ENCODE data around the gene GINS2.

The GINS2 gene

DNA sequence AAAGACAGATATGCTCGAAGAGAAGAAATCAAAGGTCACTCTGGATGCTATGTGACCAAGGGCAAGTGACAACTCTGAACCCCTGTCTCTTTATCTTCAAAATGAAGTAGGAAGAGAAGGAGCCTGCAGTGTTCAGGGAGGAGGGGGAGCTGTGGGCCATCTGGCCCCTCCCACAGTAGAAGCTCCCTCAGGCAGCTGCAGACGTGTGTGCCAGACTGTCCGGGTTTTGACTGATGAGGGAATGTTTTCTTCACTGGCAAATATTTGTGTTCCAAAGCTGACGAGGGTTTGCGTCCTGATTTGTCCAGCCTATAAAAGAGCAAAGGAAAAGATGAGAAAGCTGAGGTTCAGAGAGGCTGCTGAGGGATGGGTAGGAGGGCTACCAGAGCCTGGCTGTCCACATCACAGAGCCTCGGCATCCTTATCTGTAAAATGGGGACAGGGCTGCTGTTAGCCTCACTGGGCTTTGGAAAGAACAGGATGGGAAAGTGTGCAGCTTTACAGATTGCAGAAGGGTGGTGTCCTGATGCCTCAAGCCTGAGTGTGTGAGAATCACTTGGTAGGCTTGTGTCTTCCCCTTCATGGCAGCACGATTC, 1.8 kb upstream of the GINS2 start:
- DNase-seq = no peak
- TF ChIP-seq GATA1 (IDR thresholded peaks at IDR 0.05; ENCODE audit: low read depth, low read length) (no peak), POLR2A (IDR thresholded peaks at IDR 0.05; ENCODE audit: low read length) (no peak)

DNA sequence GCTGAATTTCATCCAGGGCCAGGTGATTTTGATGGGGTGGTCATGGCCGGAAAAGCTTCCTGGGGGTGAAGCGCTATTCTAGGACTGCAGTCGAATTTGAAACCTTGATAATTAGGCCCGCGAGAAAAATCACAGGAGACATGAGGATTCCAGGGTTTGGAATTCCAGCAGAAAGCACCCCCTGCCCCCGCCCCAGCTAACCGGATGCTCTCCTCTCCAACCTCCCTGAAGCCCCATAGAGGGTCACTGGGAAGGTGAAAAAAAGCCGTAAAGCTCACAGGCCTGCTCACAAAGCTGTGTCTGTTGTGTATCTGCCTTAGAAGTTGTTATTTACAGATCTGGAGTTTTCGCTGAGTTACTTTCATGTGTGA, 1.2 kb upstream of the GINS2 start:
- DNase-seq = no peak
- TF ChIP-seq GATA1 (IDR thresholded peaks at IDR 0.05; ENCODE audit: low read depth, low read length) = no peak
- TF ChIP-seq POLR2A (IDR thresholded peaks at IDR 0.05; ENCODE audit: low read length) = no peak

DNA sequence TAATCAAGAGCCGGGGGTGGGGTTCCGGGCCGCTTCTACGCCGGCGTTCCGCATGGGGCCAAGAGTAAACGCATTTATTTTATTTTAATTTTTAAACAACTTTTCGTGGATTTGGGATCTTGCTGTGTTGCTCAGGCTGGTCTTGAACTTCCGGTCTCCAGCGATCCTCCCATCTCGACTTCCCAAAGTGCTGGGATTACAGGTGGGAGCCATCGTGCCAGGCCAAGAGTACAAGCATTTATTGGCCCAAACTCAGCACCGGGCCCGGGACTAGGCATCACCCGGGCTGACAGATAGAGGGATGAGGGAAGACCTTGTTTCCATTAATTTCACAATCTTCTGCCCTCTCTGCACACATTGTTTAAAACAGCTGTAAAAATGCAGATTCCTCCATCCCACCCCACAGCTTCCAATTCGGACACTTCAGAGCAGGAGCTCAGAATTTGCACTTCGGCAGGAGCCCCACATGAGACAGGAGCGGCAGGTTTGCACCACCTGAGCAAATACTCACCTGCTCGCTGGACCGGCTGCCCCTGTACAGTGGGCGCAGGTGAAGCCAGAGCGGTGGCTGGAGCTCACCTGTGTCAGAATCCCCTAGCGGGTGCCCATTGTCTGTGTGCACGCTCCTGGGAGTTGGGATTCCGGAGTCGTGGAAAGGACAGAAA, 663 bp upstream of the GINS2 start:
- no peak for DNase-seq
- TF ChIP-seq POLR2A (IDR thresholded peaks at IDR 0.05; ENCODE audit: low read length) = no peak
- no peak for TF ChIP-seq GATA1 (IDR thresholded peaks at IDR 0.05; ENCODE audit: low read depth, low read length)

DNA sequence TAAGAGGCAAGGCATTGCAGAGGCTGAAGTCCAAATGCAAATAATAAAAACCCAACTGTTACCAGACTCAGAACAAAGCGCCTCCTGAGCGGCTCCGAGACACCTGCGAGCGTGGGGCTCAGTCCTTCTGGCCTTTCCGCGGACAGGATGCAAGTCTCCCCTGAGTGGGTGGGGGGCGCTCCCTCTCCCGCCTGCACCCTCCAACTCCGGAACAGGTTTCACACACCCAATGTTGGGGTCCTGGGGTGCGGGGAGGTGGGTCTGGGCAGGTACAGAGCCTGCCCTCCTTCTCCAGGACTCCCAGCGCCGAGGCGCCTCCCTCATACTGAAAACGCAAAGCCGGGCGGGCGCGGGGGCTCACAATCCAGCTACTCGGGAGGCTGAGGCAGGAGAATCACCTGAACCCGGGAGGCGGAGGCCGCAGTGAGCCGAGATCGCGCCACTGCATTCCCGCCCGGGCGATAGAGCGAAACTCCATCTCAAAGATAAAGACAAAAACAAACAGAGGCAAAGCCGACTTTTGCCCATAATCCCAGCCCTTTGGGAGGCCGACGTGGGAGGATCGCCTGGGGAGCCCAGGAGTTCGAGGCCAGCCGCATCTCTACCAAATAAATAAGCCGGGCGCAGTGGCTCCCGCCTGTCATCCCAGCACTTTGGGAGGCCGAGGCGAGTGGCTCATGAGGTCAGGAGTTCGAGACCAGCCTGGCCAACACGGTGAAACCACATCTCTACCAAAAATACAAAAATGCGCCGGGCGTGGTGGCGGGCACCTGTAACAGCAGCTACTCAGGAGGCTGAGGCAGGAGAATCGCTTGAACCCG, 893 bp downstream of the GINS2 start:
- TF ChIP-seq POLR2A (IDR thresholded peaks at IDR 0.05; ENCODE audit: low read length) (no peak), GATA1 (IDR thresholded peaks at IDR 0.05; ENCODE audit: low read depth, low read length) (no peak)
- peak; percentile 44 to 45 for DNase-seq

DNA sequence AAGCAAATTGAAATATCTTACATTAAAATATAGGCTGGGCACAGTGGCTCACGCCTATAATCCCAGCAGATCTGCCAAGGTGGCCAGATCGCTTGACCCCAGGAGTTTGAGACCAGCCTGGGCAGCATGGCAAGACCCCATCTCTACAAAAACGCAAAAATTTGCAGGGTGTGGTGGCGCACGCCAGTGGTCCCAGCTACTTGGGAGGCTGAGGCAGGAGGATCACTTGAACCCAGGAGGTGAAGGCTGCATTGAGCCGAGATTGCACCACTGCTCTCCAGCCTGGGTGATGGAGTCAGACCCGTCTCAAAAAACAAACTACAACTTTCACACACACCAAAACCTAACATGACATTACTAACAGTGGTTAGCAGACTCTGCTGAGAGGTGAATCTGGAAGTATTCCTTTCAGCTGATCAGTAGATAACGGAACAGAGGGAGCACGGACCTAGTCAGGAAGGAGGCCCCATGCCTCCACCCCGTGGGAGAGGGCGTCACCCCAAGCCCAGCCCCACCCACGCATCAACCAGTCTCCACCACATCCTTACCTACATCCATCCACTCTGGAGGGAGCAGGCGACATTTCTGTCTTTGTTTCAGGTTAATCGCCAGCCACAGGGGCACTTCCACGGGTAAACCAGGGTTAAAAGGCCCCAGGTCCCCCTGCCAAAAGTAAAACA, 1.7 kb downstream of the GINS2 start:
- TF ChIP-seq GATA1 (IDR thresholded peaks at IDR 0.05; ENCODE audit: low read depth, low read length) (no peak), POLR2A (IDR thresholded peaks at IDR 0.05; ENCODE audit: low read length) (no peak)

DNA sequence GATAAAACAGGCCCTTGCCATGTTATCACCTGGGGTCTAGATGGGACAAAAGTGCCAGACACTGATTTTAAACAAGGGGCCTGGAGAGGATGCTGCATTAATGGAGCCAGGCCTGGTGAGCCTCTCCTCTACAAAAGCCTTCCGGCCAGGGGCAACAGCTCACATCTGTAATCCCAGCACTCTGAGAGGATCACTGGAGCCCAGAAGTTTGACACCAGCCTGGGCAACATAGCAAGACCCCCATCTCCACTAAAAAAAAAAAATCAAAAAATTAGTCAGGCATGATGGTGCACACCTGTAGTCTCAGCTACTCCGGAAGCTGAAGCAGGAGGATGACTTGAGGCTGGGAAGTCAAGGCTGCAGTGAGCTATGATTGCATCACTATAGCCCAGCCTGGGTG, 3.5 kb downstream of the GINS2 start:
- no peak for DNase-seq
- TF ChIP-seq GATA1 (IDR thresholded peaks at IDR 0.05; ENCODE audit: low read depth, low read length) = no peak
- TF ChIP-seq POLR2A (IDR thresholded peaks at IDR 0.05; ENCODE audit: low read length) = no peak

More for the DNA sequence above, 1.7 kb downstream of the GINS2 start:
- peak; percentile 31 to 40 for DNase-seq

DNA sequence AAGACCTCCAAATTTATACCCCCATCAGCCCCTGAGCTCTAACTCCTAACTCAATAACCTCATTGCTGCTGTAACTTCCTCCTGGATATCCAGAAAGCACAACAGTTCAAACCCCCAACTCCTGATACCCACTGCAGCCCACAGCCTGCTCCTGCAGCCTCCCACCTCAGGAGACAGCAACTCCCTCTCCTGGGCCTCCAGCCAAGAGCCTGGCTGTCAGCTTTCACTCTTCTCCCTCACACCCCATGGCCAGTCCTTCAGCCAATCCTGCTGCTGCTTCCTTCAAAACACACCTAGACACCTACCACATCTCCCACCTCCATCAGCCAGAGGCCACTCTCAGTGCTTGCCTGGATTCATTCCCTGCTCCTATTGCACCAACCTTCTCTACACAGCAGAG, 5.4 kb downstream of the GINS2 start:
- no peak for TF ChIP-seq GATA1 (IDR thresholded peaks at IDR 0.05; ENCODE audit: low read depth, low read length)
- no peak for TF ChIP-seq POLR2A (IDR thresholded peaks at IDR 0.05; ENCODE audit: low read length)
- DNase-seq = peak; percentile 42 to 64

DNA sequence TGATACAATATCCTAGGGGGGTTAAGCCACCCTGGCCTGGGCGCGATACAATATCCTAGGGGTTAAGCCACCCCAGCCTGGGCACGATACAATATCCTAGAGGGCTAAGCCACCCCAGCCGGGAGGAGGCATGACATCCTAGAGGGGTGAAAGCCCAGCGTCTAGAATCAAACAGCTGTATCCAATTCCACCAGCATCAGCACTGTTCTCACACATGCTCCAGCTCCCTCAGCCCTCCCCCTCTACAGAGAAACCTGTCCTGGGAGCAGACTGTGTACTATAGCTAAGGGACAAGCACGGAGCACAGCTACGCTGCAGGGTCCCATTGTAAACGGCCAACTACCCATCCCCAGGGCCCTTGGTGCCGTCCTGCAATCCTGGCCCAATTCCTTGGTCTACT, 6.2 kb downstream of the GINS2 start:
- no peak for DNase-seq
- no peak for TF ChIP-seq GATA1 (IDR thresholded peaks at IDR 0.05; ENCODE audit: low read depth, low read length)
- TF ChIP-seq POLR2A (IDR thresholded peaks at IDR 0.05; ENCODE audit: low read length) = no peak

DNA sequence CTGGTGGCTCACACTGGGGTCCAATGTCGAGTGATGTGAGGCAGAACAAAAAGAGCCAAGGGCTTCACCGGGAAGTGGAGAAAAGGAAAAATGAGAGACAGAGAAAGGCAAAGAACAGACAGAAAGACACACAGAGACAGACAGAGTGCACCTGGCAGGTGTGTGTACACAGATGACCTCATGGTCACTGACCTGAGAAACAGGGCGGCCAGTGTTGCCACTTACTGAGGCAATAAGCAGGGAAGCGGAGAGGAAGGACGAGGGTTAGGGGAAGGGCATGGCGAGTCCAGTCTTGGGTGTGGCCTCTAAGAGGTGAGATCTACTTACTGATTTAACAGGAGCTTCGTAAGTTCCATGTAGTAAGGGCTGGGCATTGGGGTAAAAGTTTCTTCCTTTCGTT, 7.5 kb downstream of the GINS2 start:
- TF ChIP-seq POLR2A (IDR thresholded peaks at IDR 0.05; ENCODE audit: low read length) (no peak), GATA1 (IDR thresholded peaks at IDR 0.05; ENCODE audit: low read depth, low read length) (no peak)
- no peak for DNase-seq

DNA sequence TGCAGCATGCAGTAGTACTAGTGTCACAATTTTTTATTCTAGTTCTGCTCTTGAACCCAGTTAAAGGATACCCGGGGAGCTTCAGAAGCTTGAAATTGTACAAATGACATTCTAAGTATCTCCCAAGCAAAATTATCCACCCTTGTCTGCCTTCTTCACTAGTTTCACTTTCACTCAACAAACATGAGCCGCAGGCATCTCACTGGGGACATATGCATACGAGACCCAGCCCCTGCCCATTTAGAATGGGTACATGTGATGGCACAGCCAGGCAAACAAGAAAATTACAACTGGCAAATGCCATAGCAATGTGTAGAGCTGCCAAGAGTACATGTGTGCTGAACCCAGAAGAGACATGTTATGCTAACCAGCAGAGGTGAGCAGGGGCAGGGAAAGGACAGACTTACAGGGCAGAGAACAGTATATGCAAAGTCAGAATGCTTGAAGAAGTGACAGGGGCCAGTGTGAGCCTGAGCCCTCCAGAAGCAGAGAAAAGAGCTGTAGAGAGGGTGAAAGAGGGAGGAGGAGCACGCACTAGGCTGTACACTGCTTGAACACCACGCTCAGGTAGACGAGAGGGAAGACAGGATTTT, 8.3 kb downstream of the GINS2 start:
- TF ChIP-seq GATA1 (IDR thresholded peaks at IDR 0.05; ENCODE audit: low read depth, low read length) = no peak
- no peak for TF ChIP-seq POLR2A (IDR thresholded peaks at IDR 0.05; ENCODE audit: low read length)
- no peak for DNase-seq

DNA sequence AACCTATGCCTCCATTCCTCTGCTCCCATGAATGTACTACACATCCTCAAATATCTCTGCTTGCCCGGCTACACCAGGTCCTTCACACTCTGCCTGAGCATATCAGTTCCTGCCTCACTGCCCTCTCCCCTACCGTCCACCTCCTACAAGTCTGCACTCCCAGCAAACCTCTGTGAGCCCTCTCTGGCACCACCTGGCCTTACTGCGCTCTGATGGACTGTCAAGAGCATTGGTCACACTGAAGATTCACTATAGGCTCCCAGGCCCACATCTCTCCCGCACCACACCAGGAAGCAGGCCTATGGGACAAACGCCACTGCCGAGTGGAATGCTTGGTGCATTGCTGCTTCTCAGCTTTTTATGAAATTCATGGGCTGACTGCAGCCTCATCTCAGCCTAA, 8.9 kb downstream of the GINS2 start:
- DNase-seq = no peak
- TF ChIP-seq POLR2A (IDR thresholded peaks at IDR 0.05; ENCODE audit: low read length) (no peak), GATA1 (IDR thresholded peaks at IDR 0.05; ENCODE audit: low read depth, low read length) (no peak)

DNA sequence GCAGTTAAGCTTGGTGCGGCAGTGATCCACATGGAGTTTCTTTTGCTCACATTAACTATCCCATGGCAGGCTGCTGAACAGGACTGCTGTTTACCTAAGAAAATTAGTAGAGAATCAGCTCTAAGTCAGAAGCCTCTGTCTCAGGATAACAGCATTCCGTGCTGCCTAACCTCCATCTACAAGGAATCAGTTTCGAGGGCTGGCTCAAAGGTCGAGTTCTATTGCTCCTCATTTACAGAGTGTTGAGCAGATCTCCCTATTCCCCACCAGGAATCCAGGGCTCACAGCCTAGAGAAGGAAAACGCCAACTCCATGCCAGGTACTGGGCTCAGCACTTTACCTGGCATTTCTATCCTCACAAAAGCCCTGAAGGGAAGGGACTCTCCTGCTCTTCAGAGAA, 9.9 kb downstream of the GINS2 start:
- TF ChIP-seq GATA1 (IDR thresholded peaks at IDR 0.05; ENCODE audit: low read depth, low read length) = no peak
- TF ChIP-seq POLR2A (IDR thresholded peaks at IDR 0.05; ENCODE audit: low read length) = no peak
- DNase-seq = no peak

DNA sequence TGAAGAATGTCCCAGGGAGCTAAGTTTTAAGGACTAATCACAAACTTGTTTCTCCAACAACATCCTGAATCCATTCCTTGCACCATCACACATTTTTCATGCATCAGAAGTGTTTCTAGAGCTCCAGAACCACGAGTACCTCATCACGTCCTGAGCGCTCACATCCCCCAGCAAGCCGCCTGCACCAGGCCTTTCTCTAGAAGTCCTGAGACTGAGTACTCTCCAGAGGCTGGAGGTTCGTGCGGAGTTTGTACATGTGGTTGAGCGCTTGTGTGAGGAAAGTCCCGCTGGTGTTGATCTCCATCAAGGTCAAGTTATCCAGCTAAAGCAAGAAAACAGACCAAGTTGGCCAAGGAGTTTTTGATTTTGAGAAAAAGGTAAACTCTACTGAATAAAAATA, 10.7 kb downstream of the GINS2 start:
- no peak for TF ChIP-seq POLR2A (IDR thresholded peaks at IDR 0.05; ENCODE audit: low read length)
- no peak for TF ChIP-seq GATA1 (IDR thresholded peaks at IDR 0.05; ENCODE audit: low read depth, low read length)
- no peak for DNase-seq
